ENCODE results near the gene SLC2A6.

- TF ChIP-seq, protein P1, sequence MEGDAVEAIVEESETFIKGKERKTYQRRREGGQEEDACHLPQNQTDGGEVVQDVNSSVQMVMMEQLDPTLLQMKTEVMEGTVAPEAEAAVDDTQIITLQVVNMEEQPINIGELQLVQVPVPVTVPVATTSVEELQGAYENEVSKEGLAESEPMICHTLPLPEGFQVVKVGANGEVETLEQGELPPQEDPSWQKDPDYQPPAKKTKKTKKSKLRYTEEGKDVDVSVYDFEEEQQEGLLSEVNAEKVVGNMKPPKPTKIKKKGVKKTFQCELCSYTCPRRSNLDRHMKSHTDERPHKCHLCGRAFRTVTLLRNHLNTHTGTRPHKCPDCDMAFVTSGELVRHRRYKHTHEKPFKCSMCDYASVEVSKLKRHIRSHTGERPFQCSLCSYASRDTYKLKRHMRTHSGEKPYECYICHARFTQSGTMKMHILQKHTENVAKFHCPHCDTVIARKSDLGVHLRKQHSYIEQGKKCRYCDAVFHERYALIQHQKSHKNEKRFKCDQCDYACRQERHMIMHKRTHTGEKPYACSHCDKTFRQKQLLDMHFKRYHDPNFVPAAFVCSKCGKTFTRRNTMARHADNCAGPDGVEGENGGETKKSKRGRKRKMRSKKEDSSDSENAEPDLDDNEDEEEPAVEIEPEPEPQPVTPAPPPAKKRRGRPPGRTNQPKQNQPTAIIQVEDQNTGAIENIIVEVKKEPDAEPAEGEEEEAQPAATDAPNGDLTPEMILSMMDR (optimal IDR thresholded peaks at IDR 0.05 in 1 of 3, IDR thresholded peaks at IDR 0.05 in 1 of 3, conservative IDR thresholded peaks at IDR 0.05 in 1 of 3; ENCODE audit: extremely low read depth in 1 of 3, insufficient read depth in 2 of 3, low read length in 3 of 3), result no peak
- TF ChIP-seq EZH2 (IDR thresholded peaks at IDR 0.05; ENCODE audit: low read length), result no peak
These were observed 6.6 kb downstream of the SLC2A6 start for GRCh38 chr9:133472277-133472645.

All from keratinocyte (primary cell).